Mucosa of rectum (tissue), 2 donors: ENCODE results near the gene RNF214.

Experiments used
- H3K27ac ChIP-seq, 2 donors: one replicate each; pipeline ENCODE4 v1.7.0; 2013; ENCODE audit warnings: inconsistent platforms in 2 of 2, low read depth in 2 of 2, low read length in 2 of 2
- H3K27me3 ChIP-seq, 2 donors: one replicate each; pipeline ENCODE4 v1.7.0; 2013; ENCODE audit warnings: low read length in 2 of 2; ENCODE audit not compliant: control insufficient read depth in 2 of 2, insufficient read depth in 2 of 2
- H3K36me3 ChIP-seq, 2 donors: one replicate each; pipeline ENCODE4 v1.7.0; 2013; ENCODE audit warnings: low read length in 2 of 2; ENCODE audit not compliant: control insufficient read depth in 2 of 2, insufficient read depth in 2 of 2
- H3K4me1 ChIP-seq, 2 donors: one replicate each; pipeline ENCODE4 v1.7.0; 2013; ENCODE audit warnings: low read length in 2 of 2, mild to moderate bottlenecking in 1 of 2; ENCODE audit not compliant: control insufficient read depth in 2 of 2, insufficient read depth in 2 of 2
- H3K4me3 ChIP-seq, 2 donors: one replicate each; pipeline ENCODE4 v1.7.0; 2013; ENCODE audit warnings: low read length in 2 of 2
- H3K9ac ChIP-seq, 2 donors: one replicate each; pipeline ENCODE4 v1.7.0; 2013; ENCODE audit warnings: low read length in 2 of 2, low read depth in 1 of 2, mild to moderate bottlenecking in 1 of 2
- H3K9me3 ChIP-seq, 2 donors: one replicate each; pipeline ENCODE4 v1.7.0; 2013; ENCODE audit warnings: low read length in 2 of 2; ENCODE audit not compliant: control insufficient read depth in 2 of 2
- donor health status: healthy.
- donor health status: Normal muscosa, but diverticular disease.

The RNF214 gene

DNA sequence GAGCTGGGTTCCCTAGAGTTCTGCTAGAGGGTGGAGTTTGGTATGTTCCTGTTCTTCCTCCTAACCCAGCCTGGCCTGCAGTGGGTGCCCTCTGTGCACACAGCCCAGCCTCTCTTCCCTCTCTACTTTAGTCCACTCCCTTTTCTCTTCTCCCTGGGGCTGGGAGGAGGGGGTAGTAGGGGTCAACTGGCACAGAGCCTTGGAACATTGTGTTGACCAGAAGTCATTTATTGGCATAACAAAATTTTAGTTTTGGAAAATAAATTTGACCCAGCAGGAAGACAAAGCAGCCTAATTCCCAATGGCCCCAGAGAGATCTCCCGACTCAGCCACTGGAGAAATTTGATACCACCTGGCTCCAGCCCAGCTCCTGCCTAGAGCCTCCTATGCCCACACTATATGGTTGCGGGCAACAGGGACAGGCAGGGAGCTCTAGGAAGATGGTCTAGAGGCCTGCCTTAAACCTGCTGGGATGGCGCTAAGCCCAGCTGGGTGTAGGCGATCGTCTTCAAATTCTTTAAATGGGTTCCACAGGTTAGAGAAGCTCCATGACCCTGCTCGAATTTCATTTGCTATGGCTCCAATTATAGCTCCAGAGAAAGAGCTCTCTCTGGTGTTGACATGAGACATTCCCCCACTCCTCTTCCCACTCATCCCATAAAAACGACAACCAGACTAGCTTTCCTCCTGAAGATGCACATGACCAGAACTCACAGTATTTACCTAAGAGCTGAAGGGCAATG lies 10.5 kb upstream of the RNF214 start:
- no peak overlapping the region for H3K9ac ChIP-seq

DNA sequence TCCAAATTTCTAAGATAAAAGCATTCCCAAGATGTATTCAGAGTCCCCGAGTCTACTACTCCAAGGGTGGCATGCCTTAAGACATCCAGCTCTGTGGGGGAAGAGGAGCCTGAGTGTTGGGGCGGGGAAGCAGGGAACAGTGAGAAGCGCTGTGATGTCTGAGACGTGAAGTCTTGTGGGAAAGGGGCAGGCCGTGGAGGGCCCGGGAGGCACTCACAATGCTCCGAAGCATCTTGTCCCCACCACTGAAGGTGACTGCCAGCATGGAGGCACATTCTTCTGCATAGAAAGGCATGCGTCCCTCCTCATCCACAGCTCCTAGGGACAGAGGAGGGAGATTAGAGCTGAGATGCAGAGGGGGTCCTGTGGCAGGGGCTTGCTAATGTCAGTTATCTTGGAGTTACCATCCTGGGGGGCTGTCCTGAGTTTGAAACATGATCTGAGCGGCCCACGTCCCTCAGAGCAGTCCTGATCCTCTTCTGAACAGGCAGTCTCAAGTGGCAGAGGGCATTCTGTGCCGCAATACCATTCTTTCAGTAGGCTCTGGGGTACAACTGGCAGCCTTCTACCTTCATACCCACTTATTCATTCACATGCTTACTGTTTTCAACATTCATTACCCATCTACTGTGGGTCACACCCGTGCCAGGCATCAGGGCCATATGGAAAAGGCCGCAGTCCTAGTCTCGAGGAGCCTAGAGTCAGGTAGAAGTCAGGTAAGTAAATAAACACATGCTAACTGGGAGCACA lies 9.3 kb upstream of the RNF214 start:
- Histone ChIP-seq H3K9me3 (no peaks in the 10 kb centered on the region), H3K27ac (peak overlapping the region; percentile 68 to 89), H3K27me3 (no peaks in the 10 kb centered on the region), H3K4me1 (peaks cover 51 to 66% of the 10 kb centered on the region in 2 donors), H3K9ac (peak overlapping the region in 1 of 2 donors; percentile 9), H3K36me3 (peaks cover 55 to 75% of the 10 kb centered on the region in 2 donors), H3K4me3 (no peak overlapping the region)

More for the DNA sequence above, 10.5 kb upstream of the RNF214 start:
- no peaks in the 10 kb centered on the region for H3K9me3 ChIP-seq
- H3K27me3 ChIP-seq = no peaks in the 10 kb centered on the region
- peaks cover 56 to 77% of the 10 kb centered on the region in 2 donors for H3K36me3 ChIP-seq
- peak overlapping the region; percentile 67 to 89 for H3K27ac ChIP-seq
- peaks cover 51 to 66% of the 10 kb centered on the region in 2 donors for H3K4me1 ChIP-seq
- H3K4me3 ChIP-seq = peak overlapping the region in 1 of 2 donors; percentile 31

DNA sequence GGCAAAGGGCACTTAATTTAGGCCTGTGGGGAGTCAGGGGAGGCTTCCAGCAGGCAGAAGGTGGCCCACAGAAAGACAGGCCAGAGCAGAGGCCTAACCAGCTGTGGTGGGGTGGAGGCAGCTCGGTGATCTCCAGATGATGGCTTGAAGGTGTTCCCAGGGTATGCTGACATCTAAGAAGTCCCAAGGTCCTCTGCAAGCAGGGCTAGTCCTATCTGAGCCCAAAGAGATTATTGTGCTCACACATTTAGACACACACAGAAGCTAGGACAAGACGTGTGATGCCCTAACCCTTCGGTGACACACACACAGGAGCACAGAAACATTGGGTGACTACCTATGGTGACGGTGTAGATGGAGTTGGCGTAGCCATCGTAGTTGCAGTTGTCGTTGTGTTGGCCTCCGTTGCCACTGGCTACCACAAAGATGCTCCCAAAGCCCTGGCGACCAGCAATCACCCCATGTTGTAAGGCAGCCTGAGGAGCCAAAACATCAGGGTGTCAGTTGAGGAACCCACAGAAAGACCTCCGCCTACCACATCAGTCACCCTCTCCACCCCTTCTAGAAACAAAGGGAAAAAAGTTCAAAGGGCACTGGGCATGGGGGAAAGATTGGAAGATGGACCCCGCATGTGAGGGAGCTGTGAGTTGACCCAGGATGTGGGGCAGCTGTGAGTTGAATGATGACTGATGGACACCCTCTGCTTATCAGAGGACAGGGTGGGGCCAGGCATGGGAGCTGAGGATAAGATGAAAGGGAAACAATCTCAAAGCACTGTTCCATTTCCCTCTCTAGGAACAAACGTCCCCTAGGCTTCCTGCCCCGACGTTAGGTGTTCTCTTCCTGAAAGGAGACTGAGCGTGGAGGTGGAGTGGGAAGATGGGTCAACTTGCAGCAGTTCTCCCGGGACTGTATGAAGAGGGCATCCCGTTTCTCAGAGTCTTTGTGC lies 8.5 kb upstream of the RNF214 start:
- H3K27ac ChIP-seq = peak overlapping the region; percentile 68 to 89
- H3K27me3 ChIP-seq = no peaks in the 10 kb centered on the region
- peaks cover 53 to 75% of the 10 kb centered on the region in 2 donors for H3K36me3 ChIP-seq
- H3K9ac ChIP-seq = no peak overlapping the region
- no peaks in the 10 kb centered on the region for H3K9me3 ChIP-seq
- peaks cover 51 to 64% of the 10 kb centered on the region in 2 donors for H3K4me1 ChIP-seq
- H3K4me3 ChIP-seq = peak overlapping the region in 1 of 2 donors; percentile 14

DNA sequence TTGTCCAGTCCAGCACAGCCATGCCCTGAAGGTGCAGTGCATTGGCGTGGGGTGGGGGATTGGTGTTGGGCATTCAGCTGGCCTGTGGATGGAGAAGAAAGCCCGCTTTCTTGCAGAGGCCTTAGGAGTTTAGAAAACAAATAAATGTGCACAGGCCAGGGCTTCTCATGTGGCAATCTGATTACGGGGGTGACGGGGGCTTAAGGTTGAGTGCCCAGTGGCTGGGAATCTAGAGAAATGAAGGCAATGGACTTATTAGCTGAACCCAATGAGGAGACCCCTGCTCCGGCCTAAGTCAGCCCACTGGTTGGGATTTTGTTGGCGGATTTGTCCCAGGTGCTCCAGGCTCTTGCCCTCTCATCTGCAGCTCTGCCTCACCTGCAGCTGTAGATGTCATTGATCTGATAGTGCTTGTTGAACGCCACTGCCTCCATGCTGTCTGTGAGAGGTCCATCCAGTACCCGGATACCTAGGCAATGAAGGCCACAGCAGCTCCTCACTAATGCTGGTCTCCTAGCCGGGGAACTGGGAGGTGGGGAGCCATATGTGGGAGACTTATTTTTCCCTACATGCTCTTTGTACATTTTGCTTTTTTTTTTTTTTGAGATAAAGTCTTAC lies 6.8 kb upstream of the RNF214 start:
- H3K27me3 ChIP-seq = no peaks in the 10 kb centered on the region
- H3K9ac ChIP-seq = no peak overlapping the region
- H3K4me1 ChIP-seq = peaks cover 45 to 54% of the 10 kb centered on the region in 2 donors
- peaks cover 58 to 74% of the 10 kb centered on the region in 2 donors for H3K36me3 ChIP-seq
- peak overlapping the region in 1 of 2 donors; percentile 32 for H3K27ac ChIP-seq
- H3K4me3 ChIP-seq = peak overlapping the region in 1 of 2 donors; percentile 13
- no peaks in the 10 kb centered on the region for H3K9me3 ChIP-seq

DNA sequence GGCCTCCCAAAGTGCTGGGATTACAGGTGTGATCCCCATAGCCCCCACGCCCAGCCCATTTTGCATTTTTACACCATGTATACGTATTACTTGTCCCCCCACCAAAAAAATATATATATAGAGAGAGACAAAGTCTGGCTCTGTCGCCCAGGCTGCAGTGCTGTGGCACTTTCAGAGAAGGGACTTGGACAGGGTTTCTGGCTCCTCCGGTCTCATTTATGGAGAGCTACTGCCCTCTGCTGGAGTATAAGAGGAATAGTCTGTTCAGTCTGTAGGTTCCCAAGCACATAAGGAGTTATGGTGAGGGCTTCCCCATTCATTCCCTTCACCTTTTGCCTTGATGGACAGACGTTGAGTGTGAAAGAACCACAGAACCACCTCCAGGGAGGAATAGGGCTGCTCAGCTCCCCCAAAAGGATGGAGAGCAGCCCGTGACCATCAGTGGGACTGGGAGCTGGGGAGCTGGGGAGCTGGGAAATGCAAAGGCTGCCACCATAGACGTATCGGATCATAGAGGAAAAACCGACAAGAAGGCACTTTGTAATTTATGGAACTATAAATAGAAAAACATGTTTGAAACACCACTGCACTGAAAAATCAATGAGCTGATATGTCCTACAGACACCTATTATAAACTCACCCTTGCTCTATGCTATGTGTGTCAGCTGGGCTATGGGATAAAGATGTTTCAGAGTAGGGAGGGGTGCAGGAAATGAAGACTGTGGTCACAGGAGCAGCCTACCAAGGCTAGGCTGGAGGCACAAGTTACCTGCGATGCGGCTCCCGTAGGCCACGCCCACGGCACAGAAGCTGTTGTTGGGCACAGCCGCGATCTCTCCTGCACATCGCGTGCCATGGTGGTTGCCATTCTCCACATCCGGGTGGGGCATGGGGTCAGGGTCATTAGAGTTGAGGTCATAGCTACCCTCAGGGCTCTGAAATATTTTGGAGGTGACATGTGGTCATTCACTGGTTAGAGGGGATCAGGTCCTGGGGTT lies 5.8 kb upstream of the RNF214 start:
- Histone ChIP-seq H3K9ac (no peak overlapping the region), H3K4me3 (no peak overlapping the region), H3K9me3 (no peaks in the 10 kb centered on the region), H3K27ac (no peak overlapping the region), H3K4me1 (peaks cover 45 to 51% of the 10 kb centered on the region in 2 donors), H3K36me3 (peaks cover 53 to 65% of the 10 kb centered on the region in 2 donors), H3K27me3 (no peaks in the 10 kb centered on the region)

DNA sequence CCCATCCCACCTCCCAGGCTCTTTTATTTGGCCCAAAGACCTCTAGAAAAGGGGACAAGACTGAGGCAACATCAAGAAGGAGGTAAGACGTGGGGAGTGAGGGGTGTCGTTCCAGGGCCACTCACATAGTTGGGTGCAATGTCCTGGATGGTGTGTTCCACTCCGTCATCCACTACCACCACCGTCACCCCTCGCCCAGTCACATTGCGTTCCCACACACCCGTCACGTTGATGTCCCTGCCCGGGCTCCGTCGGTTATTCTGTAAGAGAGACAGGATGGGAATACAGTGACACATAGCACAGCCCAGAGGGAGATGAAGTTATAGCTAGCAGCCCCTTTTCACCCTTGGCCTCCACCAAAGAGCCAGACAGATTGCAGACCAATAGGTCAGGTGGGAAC lies 4.4 kb upstream of the RNF214 start:
- Histone ChIP-seq H3K27me3 (no peaks in the 10 kb centered on the region), H3K9ac (no peak overlapping the region), H3K9me3 (no peaks in the 10 kb centered on the region), H3K4me1 (peaks cover 42 to 45% of the 10 kb centered on the region in 2 donors), H3K4me3 (no peak overlapping the region), H3K27ac (no peak overlapping the region), H3K36me3 (peaks cover 48 to 57% of the 10 kb centered on the region in 2 donors)

DNA sequence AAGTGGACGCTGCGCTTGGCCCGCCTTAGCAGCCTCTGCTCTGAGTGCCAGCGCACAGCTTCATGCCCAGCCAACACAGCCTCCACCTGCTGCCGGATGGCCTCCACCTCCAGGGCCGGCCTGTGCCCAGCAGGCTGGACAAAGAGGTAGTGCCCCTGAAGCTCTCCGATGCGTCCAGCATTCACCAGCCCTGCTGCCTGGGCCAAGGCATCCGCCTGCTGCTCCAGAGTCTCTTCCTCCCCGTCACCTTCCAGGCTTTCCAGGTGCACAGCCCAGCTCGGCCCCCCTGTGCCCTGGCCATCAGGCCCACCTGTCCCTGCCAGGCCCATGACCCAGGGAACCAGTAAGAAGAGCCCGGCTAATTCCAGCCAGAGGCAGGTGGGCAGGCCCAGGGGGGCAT lies 3.1 kb upstream of the RNF214 start:
- Histone ChIP-seq H3K4me1 (peaks cover 32 to 35% of the 10 kb centered on the region in 2 donors), H3K27me3 (no peaks in the 10 kb centered on the region), H3K4me3 (no peak overlapping the region), H3K27ac (no peak overlapping the region), H3K9me3 (no peaks in the 10 kb centered on the region), H3K9ac (no peak overlapping the region), H3K36me3 (peaks cover 38 to 47% of the 10 kb centered on the region in 2 donors)

DNA sequence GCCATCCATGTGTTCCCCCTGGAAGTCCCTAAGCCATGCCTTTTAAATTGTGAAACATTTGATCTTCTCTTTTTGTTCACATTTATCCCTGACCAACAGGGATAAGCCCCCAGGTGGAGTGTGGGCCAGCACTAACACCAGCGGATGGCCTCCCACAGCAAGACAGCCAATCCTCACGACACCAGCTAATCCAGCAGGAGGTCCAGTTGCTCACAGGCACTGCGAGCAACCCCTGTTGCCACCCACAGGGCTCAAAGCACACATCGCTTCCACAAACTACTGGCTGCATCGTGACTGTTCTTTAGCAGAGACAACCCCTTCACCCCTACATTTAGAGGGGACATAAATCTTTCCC lies 2.6 kb upstream of the RNF214 start:
- Histone ChIP-seq H3K36me3 (peaks cover 38 to 47% of the 10 kb centered on the region in 2 donors), H3K27me3 (no peaks in the 10 kb centered on the region), H3K27ac (peak overlapping the region in 1 of 2 donors; percentile 93), H3K4me1 (peaks cover 28 to 30% of the 10 kb centered on the region in 2 donors), H3K9me3 (no peaks in the 10 kb centered on the region), H3K4me3 (peak overlapping the region in 1 of 2 donors; percentile 98), H3K9ac (peak overlapping the region in 1 of 2 donors; percentile 19)
